CD1c-positive myeloid dendritic cell (primary cell): ENCODE measurements around the gene HOXA5.

Source experiments
- DNase-seq: peaks from one replicate; pipeline ENCODE4 v3.0.0-alpha.2; 2016; ENCODE audit errors: extremely low spot score

Gene HOXA5

DNA sequence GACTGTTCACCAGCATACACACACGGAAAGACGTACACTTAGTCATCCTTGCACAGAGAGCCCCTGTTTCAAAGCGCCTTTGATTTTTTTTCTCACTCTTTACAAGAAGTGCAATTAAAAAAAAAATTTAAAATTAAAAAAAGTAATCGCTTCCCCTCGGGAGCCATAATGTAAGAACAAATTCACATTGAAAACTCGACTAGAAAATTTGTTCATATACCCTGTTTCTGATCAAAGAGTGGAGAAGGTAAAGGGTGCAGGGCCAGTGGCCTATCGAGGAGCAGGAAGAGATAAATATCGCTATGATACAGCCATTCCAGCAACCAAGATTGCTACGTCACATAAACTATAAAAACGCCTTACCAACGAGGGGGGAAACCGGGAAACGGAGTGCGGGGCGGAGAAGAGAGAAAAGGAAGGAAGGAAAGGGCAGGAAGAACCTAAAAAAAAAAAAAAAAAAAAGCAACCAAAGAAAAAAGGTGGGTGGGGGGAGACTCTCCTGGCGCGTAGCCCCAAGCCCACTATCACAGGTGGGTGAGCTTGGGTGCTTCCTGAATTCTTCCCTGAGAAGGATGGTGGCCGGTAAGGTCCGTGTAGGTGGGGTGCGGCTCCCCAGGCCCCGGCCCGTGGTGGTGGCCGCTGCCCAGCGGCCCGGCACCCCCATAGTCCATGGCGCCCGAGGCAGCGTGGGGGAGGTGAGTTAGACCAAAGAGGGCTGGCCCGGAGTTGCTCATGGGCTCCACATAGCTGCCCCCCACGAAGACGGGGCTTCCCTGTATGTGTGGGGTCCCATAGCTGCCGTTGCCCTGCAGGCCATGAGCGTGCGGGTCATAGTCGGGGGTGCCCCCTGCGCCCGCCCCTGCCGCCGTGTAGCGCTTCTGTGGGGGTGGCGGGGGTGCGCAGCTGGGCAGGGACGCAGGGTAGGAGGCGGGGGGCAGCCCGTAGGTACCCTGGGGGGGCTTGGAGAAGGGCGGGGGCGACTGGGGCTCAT lies 35.8 kb downstream of the HOXA5 start:
- no peak for DNase-seq

DNA sequence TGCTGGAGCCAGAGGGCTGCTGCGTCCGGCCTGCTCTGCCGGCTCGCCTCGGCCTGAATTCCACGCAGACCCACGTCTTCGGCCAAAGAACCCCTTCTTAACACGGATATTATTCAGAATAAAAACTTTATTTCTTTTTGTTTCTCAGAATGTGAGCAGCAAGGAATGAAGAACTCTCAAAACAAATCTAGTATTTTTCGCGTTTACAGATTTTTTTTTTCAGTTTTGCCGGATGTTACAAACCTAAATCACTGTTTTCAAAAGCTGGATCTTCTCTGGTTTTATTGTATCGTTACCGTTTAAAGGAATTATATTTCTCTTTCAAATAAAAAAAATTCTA lies 36.6 kb downstream of the HOXA5 start:
- no peak for DNase-seq

DNA sequence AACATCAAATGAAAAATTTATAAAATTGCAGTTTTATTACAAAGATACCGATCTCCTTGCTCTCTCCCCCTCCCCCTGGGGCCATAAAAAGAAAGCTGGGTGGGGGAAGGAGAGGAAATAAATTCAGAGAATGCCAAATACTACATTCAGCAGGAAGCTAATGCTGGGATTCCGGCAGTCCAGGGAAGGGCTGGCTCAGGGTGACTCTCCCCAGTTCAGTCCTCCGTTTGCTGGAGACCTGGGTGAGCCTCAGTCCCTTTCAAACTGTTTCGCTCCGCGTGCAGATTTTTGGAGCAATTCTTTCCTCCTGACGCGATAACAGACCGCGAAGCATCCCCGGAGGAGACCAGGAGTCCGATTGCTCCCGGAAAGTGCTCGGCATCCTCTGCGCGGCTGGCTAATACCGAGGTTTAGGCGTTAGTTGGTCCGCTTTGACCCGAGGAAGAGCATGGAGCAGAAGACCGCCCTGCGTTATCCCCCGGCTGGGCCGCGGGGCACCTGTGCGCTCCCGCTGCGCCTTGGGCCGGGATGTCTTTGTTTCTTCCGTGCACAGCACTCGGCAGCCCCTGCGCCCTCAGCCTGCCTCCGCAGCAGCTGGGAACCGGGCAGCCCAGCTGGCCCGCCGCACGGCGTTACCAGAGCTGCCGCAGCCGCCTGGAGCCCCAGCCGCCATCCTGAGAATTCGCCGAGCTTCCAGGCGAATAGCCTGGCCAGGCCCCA lies 37.1 kb downstream of the HOXA5 start:
- no peak for DNase-seq

DNA sequence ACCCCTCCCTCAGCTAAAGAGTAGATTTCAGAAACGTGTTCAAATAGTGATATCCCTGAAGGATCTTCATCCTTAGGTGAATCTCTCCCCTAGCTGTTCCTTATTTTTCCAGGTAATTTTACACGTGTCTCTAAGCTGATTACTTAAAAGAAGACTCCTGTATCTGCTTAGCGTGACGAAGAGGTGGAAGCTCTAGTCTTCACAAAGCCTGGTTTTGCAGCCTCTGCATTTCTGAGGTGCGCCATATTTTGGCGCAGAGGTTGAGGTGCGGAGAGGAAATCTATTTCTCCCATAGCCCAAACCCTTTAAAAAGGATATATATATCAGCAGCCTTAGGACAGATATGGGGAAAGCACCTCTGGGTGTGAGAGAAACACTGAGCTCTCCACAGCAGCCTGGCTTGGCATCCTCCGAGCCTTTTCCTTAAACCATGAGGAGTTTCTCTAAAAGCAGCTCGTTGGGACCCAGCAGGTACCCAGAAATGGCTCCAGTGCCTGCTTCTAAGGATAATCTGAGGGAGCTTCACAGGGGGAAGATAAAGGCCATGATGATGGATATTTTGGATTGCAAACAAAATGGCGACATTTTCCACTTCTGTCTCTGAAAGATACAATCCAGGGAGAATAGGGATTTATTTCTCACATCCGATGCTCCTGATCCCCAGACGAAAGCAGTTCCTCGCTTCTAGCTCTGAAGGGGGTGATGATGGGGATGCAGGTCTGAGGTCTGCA lies 38.0 kb downstream of the HOXA5 start:
- DNase-seq, result no peak

DNA sequence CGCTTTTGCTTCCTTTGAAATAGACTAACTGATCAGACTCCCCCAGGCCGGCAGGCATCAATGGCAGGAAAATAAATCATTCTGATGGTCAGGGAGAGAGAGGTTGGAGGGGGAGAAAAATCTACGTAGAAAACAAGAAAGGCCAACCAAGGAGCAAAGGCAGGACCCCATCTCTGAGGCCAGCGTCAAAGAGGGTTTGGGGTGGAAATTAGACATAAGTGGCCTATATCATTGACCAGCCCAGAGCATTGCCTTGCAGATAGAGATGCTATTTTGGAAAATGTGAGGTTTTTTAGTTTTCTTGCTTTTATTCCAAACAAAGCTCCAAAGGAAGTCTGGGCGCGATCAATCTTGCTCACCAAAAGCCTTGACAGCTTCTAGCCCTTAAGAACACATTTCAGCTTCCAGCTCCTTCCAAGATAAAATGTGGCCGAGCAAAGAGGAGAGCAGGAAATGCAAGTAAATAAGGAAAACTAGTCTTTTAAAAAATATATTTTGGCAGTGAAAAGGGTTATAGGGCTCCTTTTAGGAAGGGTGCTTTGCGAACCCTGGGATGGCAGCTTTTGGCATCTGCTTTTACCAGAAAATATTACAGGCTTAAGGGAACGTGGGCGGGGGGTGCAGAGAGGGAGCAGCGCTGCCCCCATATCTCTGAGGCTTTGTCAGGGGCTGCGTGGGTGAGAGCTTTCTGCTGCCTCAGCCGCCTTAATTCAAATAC lies 39.0 kb downstream of the HOXA5 start:
- DNase-seq, result no peak

DNA sequence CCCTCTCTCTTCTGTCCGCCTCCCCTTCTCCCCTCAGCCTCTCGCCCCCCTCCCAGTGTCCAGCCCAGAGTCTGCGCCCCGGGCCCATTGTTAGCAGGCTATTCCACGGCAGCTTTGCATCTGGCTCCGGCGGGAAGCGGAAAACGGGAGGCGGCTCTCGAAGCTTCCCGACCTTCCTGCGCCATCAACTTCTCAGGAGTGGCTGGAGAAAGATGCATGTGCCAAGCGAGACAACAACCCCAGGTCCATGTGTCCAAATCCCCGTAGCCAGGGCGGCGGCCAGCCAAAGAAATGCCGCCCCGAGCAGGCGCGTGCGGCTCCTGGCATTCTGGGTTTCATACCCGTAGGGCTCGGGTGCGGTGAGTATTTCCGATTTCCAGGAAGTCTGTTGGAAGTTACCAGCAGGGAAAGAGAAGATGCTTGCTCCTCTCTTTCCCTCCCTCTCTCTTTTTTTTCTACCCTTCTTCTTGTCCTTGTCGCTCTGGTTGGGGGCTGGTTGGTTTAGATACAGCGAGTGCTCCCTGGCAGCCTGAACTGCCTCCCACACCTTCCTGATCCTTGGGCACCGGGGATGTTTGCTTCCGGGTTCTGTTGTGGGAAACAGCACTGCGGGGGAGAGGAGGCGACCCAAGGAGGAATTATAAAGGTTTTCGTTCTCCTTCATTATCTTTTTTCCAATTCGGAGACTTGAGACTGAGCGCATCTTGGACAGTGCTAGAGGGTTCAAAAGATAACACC lies 39.8 kb downstream of the HOXA5 start:
- no peak for DNase-seq

DNA sequence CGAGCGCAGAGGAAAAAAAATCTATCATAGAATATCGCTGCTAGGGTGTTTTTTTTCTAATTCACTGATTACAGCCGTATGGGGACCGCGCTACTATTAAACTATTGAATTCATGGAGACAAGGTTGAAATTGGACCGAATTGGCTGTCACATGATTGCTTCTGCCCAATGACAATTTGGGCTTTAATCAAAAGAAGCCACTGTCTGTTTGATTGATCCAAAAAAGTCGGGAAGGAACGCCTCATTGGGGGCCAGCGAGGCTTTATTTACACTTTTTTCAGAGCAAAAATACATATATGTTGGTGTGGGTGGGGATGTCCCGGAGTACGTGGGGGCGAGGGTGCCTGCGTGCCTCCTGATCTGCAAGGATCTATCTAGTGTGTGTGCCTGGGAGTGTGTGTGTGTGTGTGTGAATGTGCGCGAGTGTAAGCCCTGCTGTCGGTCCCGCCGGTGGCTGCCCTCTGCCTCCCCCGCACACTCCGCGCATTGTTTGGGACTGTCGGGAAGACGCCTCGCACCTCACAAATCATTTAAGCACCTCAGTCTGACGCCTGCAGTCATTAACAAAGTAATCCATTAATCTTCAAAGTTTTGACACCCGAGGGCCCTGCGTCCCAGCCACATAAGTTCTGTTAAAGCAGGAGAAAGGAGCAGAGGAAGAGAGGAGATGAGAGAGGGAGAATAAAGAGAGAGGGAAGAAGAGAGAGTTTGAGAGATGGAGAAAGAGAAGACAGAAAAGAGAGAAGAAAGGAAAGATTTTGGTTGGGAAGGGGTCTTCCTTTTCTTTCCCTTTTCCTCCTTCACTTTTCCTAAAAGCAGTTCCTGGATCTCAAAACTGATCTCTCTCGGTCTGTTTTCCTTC lies 40.7 kb downstream of the HOXA5 start, which contains the start of gene HOXA2:
TSS of gene HOXA2 (minus strand) at position 103 of the 862 bp plus-strand sequence. CDS start 183 bp downstream, outside the sequence.
- DNase-seq, result no peak

DNA sequence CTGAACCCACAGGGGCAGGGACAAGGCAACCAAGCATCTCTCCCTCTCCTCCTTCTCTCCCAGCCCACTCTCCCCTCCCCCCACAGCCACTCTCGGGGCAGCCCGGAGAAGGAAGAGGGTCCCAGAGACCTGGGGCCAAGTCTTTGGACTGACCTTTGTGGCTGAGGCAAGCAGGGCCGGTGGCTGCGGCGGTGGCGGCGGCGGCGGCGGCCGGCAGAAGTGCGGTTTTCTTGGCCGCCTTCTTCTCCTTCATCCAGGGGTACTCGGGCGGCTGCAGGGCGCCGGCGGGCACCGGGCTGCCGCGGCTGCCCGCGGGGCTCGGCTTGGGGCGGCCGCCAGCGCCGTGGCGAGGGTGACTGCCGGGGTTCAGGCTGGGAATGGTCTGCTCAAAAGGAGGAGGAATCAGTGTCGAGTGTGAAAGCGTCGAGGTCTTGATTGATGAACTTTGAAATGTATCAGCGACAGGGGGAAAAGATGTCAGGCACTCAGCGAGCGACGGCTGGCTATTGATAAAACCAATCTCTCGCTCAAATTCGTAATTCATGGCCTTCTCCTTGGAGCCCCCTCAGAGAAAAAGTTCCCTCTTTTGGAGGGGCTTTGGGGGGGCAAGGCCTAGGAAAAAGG lies 41.4 kb downstream of the HOXA5 start:
- DNase-seq, result no peak

DNA sequence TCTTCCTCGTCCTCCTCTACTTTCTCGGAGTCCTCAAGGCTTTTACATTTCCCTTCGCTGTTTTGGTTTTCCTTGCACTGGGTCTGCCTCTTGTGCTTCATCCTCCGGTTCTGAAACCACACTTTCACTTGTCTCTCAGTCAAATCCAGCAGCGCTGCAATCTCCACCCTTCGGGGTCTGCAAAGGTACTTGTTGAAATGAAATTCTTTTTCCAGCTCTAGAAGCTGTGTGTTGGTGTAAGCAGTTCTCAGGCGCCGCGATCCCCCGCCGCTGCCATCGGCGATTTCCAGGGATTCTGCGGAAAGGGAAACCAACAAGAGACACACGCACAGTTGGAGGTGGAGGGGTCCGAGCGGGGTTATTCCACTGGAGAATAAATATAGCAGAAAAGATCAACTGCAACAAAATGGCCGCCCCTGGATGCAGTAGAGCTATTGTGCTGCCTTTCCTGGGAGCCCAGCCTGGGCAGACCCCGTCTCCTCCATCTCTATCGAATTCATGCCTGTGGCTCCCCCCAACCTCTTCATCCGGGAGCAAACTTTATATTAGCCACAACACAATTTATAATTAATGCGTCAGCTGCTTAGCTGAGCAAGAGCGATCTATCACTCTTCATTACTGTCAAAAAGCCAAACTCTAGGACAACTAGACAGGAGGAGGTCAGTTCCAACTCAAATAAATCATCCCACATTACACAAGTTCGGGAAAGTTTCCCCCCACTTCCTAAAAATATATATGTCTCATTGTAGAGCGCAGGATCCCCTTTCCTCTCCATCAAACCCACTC lies 42.1 kb downstream of the HOXA5 start:
- no peak for DNase-seq

DNA sequence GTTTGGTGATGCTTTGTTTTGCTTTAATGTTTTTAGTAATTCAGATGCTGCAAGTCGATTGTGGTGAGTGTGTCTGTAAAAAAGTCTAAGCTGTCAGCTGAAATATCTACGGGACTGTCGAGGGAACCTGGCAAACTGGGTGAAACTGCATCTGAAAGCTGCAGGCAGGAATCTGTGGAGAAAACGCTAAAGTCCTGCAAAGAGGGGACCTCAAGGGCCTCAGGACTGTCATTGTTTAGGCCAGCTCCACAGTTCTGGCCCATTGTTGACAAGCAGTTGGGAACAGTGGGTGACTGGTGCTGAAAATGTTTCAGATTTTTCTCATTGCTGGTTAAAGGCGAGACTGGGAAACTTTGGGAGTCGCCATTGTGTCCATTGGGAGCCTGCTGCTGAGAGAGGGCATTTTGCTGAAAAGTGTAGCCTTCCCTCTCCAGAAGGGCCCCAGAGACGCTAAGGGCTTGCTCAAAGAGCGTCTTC lies 42.7 kb downstream of the HOXA5 start:
- DNase-seq, result no peak

DNA sequence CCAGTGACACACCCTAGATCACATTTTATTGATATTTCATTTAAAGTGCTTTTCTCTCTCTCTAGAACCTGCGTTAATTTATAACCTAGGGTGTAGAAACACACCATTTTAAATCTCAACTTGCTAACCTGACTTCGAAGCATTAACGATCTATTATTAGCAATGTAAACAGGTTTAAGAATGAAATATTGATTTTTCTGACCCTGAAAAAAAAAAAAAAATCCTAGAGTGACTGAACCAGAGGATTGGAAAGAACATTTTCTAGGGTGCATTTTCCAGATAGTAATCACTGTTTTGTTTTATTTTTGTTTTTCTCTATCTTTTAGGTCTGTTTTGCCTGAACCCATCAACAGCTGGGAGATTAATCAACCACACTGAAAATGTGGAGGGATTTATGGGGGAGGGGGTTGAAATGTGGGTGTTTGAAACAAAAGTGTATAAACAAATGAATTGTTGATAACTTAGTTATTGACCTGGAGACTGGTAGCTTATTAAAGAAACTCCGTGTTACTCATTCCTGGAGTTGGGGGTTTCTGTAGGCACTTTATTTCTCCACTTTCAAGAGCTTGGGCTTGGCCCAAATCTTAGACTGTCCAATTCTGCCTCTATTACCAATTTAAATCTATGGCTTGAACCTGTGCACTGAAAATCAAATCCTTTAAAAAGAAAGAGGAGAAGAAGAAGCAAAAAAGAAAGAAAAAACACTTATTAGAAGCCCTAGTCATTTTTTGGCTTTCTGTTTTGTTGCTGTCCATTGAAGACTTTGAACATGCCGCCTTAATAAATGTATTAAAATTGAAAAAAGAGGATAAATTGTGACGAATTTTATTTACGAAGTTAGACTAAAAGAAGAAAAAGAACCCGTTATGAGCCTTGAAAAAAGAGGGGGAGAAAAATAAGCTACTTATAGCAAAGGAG lies 43.8 kb downstream of the HOXA5 start:
- no peak for DNase-seq

DNA sequence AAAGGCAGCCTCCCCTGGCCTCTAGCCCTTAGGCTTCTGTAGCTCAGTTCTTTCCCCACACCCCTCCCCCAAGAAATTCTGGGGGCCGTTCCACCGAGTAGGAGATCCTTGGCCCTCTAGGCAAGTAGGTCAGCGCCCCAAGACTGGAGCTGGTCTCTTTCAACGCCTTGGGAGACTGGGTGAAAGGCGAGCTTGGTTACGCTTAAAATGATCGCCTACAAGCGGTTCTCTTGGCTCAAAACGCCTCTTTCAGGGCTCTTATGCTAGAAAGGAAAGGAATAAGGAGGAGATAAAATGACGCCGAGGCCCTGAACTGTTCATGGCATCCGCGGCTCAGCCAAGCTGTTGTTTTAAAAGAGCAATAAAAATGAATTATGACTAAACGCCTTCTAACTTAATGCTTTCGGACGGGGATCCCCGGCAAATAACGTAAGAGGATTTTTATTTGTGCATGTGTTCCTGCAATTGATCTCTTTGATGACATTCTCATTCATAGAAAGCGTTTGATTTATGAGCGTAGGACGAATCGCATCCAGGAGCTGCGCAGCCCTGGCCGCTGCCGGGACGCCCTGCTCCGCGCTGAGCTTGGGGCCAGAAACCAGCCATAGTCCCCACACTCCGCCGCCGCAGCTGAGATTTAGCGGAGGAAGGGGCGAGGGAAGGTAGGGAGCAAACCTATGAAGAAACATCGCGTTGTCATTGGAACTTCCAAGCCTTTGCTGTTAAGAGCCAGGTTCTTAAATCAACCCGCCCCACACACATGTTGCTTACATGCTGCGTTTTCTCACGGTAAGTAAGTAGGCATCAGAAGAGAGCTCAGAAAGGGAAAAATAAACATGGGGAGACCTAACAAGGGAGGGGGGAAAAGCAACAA lies 44.7 kb downstream of the HOXA5 start:
- no peak for DNase-seq

DNA sequence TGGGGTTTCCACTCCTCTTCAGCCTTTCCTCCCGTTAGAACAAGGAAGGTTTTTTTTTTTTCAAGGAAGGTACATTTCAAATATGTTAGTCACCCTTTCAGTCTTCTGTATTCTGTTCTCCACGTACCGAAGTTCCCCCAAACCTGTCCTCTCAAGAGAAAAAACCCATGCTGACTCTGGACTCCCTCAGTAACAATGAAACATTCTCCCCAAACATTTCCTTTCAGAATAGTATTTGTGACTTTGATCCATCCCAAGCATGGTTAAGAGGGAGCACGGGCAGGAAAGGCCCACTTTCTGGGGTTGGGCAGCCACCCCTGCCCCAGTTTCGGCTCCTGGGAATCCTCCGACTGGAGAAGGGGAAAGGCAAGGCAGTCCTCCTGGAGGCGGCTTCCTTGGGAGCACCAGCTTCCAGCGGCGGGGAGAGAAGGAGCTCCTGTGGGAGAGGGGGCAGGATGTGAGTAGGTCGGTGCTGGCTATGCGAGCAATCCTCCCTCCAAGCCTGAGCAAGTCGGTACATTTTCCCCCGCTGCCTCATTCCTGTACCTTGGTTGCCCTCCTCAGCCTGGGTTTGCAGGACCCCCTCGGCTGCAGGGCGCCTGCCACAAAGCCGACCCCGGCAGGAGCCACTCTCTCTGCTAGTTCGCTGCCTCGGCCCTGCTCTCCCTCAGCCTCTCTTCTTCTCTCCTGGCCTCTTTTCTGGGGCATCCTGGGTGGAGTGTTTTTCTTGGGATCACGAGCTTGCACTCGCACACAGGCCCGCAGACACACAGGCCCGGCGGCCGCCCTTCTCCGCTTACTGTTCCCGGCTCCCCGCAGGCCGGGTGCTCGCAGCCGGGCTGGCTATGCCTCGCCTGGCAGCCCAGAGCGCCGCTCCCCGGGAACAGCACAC lies 45.5 kb downstream of the HOXA5 start:
- no peak for DNase-seq

DNA sequence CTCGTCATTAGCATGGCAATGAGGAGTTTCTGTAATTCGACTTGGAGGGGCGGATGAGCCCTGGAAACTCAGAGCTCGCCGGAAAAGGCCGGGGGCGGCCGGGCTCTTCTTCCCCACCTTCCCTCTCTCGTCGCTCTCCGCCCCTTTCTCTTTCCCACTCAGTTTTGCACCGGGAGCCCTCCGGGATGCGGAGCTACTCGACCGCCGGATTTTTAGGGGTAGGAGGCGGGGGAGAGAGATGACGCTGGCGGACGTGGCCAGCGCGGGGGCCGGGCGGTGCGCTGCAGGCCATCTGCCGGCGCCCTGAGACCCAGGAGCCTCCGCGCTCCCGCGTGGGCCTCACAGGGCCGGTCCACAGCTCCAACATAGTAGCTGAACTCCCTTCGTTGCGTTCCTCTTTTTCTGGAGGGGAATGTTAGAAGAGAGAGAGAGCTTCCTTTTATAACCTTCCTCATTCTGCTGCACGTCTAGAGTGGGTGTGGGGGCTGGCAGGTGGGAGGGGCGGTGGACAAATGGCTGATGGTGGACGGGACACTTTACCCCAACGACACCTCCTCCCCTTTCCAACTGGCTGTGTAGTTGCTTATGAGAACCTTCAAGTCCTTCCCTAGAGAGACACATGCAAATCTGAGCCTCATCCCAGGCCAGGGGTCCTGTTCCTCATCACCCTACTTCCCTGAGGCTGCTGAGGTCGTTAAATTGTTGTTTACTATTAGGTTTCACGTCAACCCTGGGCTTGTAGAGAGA lies 46.5 kb downstream of the HOXA5 start:
- DNase-seq, result peak; percentile 94
